Neural progenitor cell (in vitro differentiated cells): ENCODE data around the gene ASPDH. TPM values are rescaled to one million over a fixed set of nuclear protein-coding genes. Genes with fewer than 3 reads are reported as not detected.

Experiments used
- DNase-seq: peaks from one replicate; pipeline ENCODE4 v3.0.0-alpha.2; 2016; ENCODE audit warnings: low spot score
- H2AFZ ChIP-seq: fragments of 200-600 bp; sonication (generic); replicated peaks from 2 replicates; pipeline ENCODE4 v1.6.1; 2016; ENCODE audit warnings: antibody characterized with exemption
- H3F3A ChIP-seq: fragments of 200-600 bp; sonication (generic); 2 replicates; pipeline ENCODE4 v1.6.1; 2016; ENCODE audit warnings: antibody characterized with exemption, low read depth
- H3K27ac ChIP-seq: fragments of 200-600 bp; sonication (generic); 2 replicates; pipeline ENCODE4 v1.5.1; 2016; ENCODE audit warnings: mild to moderate bottlenecking
- H3K27me3 ChIP-seq: fragments of 200-600 bp; sonication (generic); 2 replicates; pipeline ENCODE4 v1.6.1; 2016; ENCODE audit warnings: mild to moderate bottlenecking, moderate library complexity
- H3K36me3 ChIP-seq: fragments of 200-600 bp; sonication (generic); 2 replicates; pipeline ENCODE4 v1.5.1; 2016
- H3K4me1 ChIP-seq: fragments of 200-600 bp; sonication (generic); 2 replicates; pipeline ENCODE4 v1.6.1; 2016; ENCODE audit warnings: mixed run types
- H3K4me2 ChIP-seq: fragments of 200-600 bp; sonication (generic); 2 replicates; pipeline ENCODE4 v1.6.1; 2016
- H3K4me3 ChIP-seq: fragments of 200-600 bp; sonication (generic); 2 replicates; pipeline ENCODE4 v1.5.1; 2016
- H3K79me2 ChIP-seq: fragments of 200-600 bp; sonication (generic); 2 replicates; pipeline ENCODE4 v1.6.1; 2016; ENCODE audit warnings: low read depth
- H3K9ac ChIP-seq: fragments of 200-600 bp; sonication (generic); 2 replicates; pipeline ENCODE4 v1.6.1; 2016
- H3K9me3 ChIP-seq: fragments of 200-600 bp; sonication (generic); 2 replicates; pipeline ENCODE4 v1.5.1; 2016; ENCODE audit warnings: low read depth
- H4K20me1 ChIP-seq: fragments of 200-600 bp; sonication (generic); 2 replicates; pipeline ENCODE4 v1.6.1; 2016; ENCODE audit warnings: low read depth
- H3K27ac Mint-ChIP-seq: 3 replicates; pipeline ENCODE4 v1.8.0; 2021; ENCODE audit warnings: mixed read lengths
- H3K27me3 Mint-ChIP-seq: 2 replicates; pipeline ENCODE4 v1.8.0; 2022; ENCODE audit warnings: low read depth, mild to moderate bottlenecking, inconsistent platforms, moderate library complexity, mixed read lengths; ENCODE audit not compliant: insufficient read depth
- H3K36me3 Mint-ChIP-seq: 3 replicates; pipeline ENCODE4 v1.8.0; 2021; ENCODE audit warnings: mixed read lengths
- H3K4me1 Mint-ChIP-seq: 3 replicates; pipeline ENCODE4 v1.8.0; 2021; ENCODE audit warnings: mixed read lengths
- H3K4me3 Mint-ChIP-seq: 3 replicates; pipeline ENCODE4 v1.8.0; 2021; ENCODE audit warnings: mild to moderate bottlenecking, moderate library complexity, mixed read lengths
- H3K9me3 Mint-ChIP-seq: 3 replicates; pipeline ENCODE4 v1.8.0; 2020; ENCODE audit warnings: mixed read lengths
- EZH2 ChIP-seq: fragments of 200-600 bp; sonication (generic); IDR thresholded peaks from 2 replicates; pipeline ENCODE4 v1.6.1; 2017; ENCODE audit warnings: antibody characterized with exemption, mild to moderate bottlenecking, moderate library complexity
- EZH2phosphoT487 ChIP-seq: fragments of 200-600 bp; sonication (generic); IDR thresholded peaks from 2 replicates; pipeline ENCODE4 v1.6.1; 2017; ENCODE audit warnings: antibody characterized with exemption
- total RNA-seq: library from RNA; depleted of rRNA; stranded (reverse); fragments of >200 nt; gene quantifications from 2 replicates; pipeline ENCODE4 v1.2.3, GENCODE V29; 2015; ENCODE audit warnings: low replicate concordance
- TF ChIP-seq, protein P1 (sequence below): fragments of 200-600 bp; sonication (generic); IDR thresholded peaks from 2 replicates; pipeline ENCODE4 v1.5.1; 2017; ENCODE audit warnings: antibody characterized with exemption, mild to moderate bottlenecking

ASPDH gene
- total RNA-seq, 1 donor from 2014 or later = not detected

- Histone ChIP-seq H3F3A (peaks cover 14% of the 10 kb centered on the region), H4K20me1 (peaks cover 69% of the 10 kb centered on the region), H3K36me3 (no peaks in the 10 kb centered on the region), H3K27me3 (peaks cover 88% of the 10 kb centered on the region), H3K9ac (no peak overlapping the region), H3K4me3 (peak overlapping the region; percentile 53), H3K4me2 (peak overlapping the region; percentile 80), H3K79me2 (peaks cover 6% of the 10 kb centered on the region), H3K9me3 (no peaks in the 10 kb centered on the region), H3K27ac (no peak overlapping the region), H3K4me1 (no peaks in the 10 kb centered on the region), H2AFZ (peak overlapping the region; percentile 14)
- TF ChIP-seq EZH2 (peak; percentile 25), EZH2phosphoT487 (no peak)
- TF ChIP-seq, protein P1, sequence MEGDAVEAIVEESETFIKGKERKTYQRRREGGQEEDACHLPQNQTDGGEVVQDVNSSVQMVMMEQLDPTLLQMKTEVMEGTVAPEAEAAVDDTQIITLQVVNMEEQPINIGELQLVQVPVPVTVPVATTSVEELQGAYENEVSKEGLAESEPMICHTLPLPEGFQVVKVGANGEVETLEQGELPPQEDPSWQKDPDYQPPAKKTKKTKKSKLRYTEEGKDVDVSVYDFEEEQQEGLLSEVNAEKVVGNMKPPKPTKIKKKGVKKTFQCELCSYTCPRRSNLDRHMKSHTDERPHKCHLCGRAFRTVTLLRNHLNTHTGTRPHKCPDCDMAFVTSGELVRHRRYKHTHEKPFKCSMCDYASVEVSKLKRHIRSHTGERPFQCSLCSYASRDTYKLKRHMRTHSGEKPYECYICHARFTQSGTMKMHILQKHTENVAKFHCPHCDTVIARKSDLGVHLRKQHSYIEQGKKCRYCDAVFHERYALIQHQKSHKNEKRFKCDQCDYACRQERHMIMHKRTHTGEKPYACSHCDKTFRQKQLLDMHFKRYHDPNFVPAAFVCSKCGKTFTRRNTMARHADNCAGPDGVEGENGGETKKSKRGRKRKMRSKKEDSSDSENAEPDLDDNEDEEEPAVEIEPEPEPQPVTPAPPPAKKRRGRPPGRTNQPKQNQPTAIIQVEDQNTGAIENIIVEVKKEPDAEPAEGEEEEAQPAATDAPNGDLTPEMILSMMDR = no peak
- peak; percentile 46 for DNase-seq
- Mint-ChIP-seq H3K27ac (no peak overlapping the region), H3K36me3 (peaks cover 2% of the 10 kb centered on the region), H3K4me3 (peak overlapping the region; percentile 83), H3K4me1 (peaks cover 67% of the 10 kb centered on the region), H3K9me3 (no peaks in the 10 kb centered on the region), H3K27me3 (peaks cover 5% of the 10 kb centered on the region)
Measured at GRCh38 chr19:50557009-50557613, 43.4 kb upstream of the ASPDH start.

DNA sequence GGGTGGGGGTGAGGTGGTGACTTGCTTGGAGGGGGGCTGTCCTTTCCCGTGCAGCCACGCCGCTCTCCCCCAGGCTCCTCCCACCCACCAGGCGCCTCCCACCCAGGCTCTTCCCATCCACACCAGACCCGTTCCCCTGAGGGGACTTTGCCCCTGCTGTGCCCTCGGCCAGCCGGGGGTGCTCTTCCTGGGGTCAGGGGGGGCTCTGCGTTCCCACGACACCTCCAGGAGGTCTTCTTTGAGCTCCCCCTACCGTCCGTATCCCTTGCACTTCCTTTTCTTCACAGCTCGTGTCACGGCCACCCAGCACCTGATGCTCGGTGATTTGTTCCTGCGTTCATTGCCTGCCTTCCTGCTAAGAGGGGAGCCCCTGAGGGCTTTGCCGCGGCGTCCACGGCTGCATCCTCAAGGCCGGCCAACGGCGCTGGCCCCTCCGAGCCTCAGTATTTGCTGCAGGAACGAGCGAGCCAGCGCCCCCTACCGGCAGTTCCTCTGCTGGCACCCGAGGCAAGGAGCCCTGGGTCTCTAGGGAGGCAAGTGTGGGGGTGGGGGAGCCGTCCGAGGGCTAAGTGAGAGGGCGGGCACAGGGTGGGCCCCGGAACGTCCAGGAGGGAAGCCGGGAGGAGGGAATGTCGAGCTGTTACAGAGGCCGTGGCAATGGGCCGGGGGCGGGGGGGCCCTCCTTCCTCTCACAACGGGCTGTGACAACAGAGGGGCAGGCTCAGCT is 42.7 kb upstream of the ASPDH start:
- Mint-ChIP-seq H3K9me3 (no peaks in the 10 kb centered on the region), H3K36me3 (peaks cover 2% of the 10 kb centered on the region), H3K27ac (peak overlapping the region; percentile 98), H3K4me1 (peaks cover 70% of the 10 kb centered on the region), H3K27me3 (peaks cover 5% of the 10 kb centered on the region), H3K4me3 (peak overlapping the region; percentile 83)
- peaks cover 66% of the 10 kb centered on the region for H4K20me1 ChIP-seq
- TF ChIP-seq EZH2 = no peak
- TF ChIP-seq, protein P1 = peak; percentile 98
- no peak overlapping the region for H3K27ac ChIP-seq
- H3K79me2 ChIP-seq = peaks cover 4% of the 10 kb centered on the region
- DNase-seq = peak; percentile 95
- peak overlapping the region; percentile 60 for H2AFZ ChIP-seq
- peaks cover 14% of the 10 kb centered on the region for H3F3A ChIP-seq
- H3K9me3 ChIP-seq = no peaks in the 10 kb centered on the region
- no peaks in the 10 kb centered on the region for H3K4me1 ChIP-seq
- H3K36me3 ChIP-seq = no peaks in the 10 kb centered on the region
- peak overlapping the region; percentile 80 for H3K4me2 ChIP-seq
- H3K4me3 ChIP-seq = peak overlapping the region; percentile 53
- peaks cover 88% of the 10 kb centered on the region for H3K27me3 ChIP-seq
- no peak overlapping the region for H3K9ac ChIP-seq

DNA sequence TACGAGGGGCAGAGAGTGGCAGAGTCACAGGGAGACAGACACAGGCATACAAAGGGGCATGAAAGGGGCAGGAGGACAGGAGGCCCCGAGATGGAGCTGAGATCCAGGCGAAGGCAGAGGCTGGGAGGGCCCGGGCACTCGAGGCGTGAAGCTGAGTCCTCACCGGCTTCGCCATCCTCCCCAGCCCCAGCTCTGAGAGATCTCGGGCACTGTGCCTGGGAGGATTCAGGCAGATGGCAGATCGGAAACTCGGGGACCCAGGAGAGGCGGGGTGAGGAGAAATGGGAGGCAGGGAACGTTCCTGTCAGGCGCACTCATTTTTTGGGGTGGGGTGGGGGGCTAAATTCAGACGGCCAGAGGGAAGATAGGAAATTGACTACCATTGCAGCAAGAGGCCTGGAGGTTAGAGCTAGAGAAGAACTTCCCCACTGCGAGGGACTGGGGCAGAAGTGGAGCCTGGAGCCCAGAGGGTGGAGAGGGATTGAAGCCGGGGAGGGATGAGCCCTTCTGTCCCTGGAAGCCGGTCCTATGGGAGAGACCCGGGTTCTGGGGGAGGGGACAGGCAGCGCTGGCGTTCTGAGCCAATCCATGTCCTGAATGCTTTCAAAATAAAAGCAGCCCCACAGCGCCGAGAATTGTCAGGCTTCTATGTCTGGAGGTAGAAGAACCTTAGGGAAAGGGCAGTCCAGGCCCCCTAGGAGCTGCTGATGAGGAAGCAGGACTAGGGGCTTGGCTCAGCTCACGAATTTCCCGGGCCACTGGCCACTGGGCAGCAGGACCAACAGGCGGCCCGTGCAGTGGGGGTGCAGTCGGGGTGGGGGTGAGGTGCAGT is 42.0 kb upstream of the ASPDH start:
- DNase-seq = peak; percentile 72
- TF ChIP-seq EZH2phosphoT487 = no peak
- TF ChIP-seq, protein P1 = no peak
- TF ChIP-seq EZH2 = no peak
- Histone ChIP-seq H3K4me1 (peaks cover 6% of the 10 kb centered on the region), H3K27me3 (peaks cover 88% of the 10 kb centered on the region), H3K4me2 (peak overlapping the region; percentile 80), H4K20me1 (peaks cover 69% of the 10 kb centered on the region), H3K9ac (no peak overlapping the region), H3K36me3 (no peaks in the 10 kb centered on the region), H2AFZ (no peak overlapping the region), H3K79me2 (peaks cover 4% of the 10 kb centered on the region), H3K27ac (no peak overlapping the region), H3F3A (peaks cover 14% of the 10 kb centered on the region), H3K9me3 (no peaks in the 10 kb centered on the region), H3K4me3 (peak overlapping the region; percentile 53)
- Mint-ChIP-seq H3K27ac (no peak overlapping the region), H3K36me3 (peaks cover 2% of the 10 kb centered on the region), H3K4me1 (peaks cover 65% of the 10 kb centered on the region), H3K9me3 (no peaks in the 10 kb centered on the region), H3K4me3 (peak overlapping the region; percentile 35), H3K27me3 (peaks cover 5% of the 10 kb centered on the region)
